Activated naive CD8-positive, alpha-beta T cell (primary cell): ENCODE data around the gene TUBB2A.
"Not testable (repeated sequence)": the region's sequence is repeated elsewhere in the genome, so short reads cannot be mapped to it uniquely, and the experiment has no call there.

Experiments
- H3K27ac Mint-ChIP-seq: one replicate; pipeline ENCODE4 v1.8.0; 2021; ENCODE audit warnings: mixed read lengths
- H3K27me3 Mint-ChIP-seq: one replicate; pipeline ENCODE4 v1.8.0; 2021; ENCODE audit warnings: mixed read lengths
- H3K36me3 Mint-ChIP-seq: one replicate; pipeline ENCODE4 v1.8.0; 2021; ENCODE audit warnings: mixed read lengths
- H3K4me1 Mint-ChIP-seq: one replicate; pipeline ENCODE4 v1.8.0; 2021; ENCODE audit warnings: low read depth, mixed read lengths
- H3K4me3 Mint-ChIP-seq: one replicate; pipeline ENCODE4 v1.8.0; 2021; ENCODE audit warnings: mild to moderate bottlenecking, mixed read lengths
- H3K9me3 Mint-ChIP-seq: one replicate; pipeline ENCODE4 v1.8.0; 2021; ENCODE audit warnings: low read depth, mixed read lengths

Gene TUBB2A

GRCh38 chr6:3151691-3152090 is 5.7 kb downstream of the TUBB2A start:
- H3K4me3 Mint-ChIP-seq, result no peak overlapping the region
- H3K36me3 Mint-ChIP-seq, result peaks cover 7% of the 10 kb centered on the region
- H3K27me3 Mint-ChIP-seq, result no peaks in the 10 kb centered on the region
- no peaks in the 10 kb centered on the region for H3K9me3 Mint-ChIP-seq
- H3K27ac Mint-ChIP-seq, result no peak overlapping the region
- H3K4me1 Mint-ChIP-seq, result peaks cover 7% of the 10 kb centered on the region

- H3K27ac Mint-ChIP-seq, result no peak overlapping the region
- no peaks in the 10 kb centered on the region for H3K27me3 Mint-ChIP-seq
- H3K9me3 Mint-ChIP-seq, result no peaks in the 10 kb centered on the region
- peaks cover 8% of the 10 kb centered on the region for H3K36me3 Mint-ChIP-seq
- H3K4me1 Mint-ChIP-seq, result no peaks in the 10 kb centered on the region
- no peak overlapping the region for H3K4me3 Mint-ChIP-seq
These were observed 9.2 kb downstream of the TUBB2A start for GRCh38 chr6:3147914-3148757.

- Mint-ChIP-seq H3K4me1 (no peaks in the 10 kb centered on the region), H3K27me3 (no peaks in the 10 kb centered on the region), H3K27ac (no peak overlapping the region), H3K4me3 (no peak overlapping the region), H3K36me3 (peaks cover 8% of the 10 kb centered on the region), H3K9me3 (no peaks in the 10 kb centered on the region)
These were observed 12.8 kb downstream of the TUBB2A start for GRCh38 chr6:3144571-3144970.

- Mint-ChIP-seq H3K27me3 (no peaks in the 10 kb centered on the region), H3K4me1 (no peaks in the 10 kb centered on the region), H3K27ac (no peak overlapping the region), H3K9me3 (no peaks in the 10 kb centered on the region), H3K4me3 (no peak overlapping the region), H3K36me3 (peaks cover 14% of the 10 kb centered on the region)
These were observed 14.2 kb downstream of the TUBB2A start for GRCh38 chr6:3143158-3143557.

GRCh38 chr6:3142536-3142935 is 14.8 kb downstream of the TUBB2A start:
- H3K36me3 Mint-ChIP-seq, result peaks cover 13% of the 10 kb centered on the region

GRCh38 chr6:3140201-3140600 is 17.1 kb downstream of the TUBB2A start:
- Mint-ChIP-seq H3K9me3 (no peaks in the 10 kb centered on the region), H3K27ac (no peak overlapping the region), H3K36me3 (peaks cover 19% of the 10 kb centered on the region), H3K4me3 (no peak overlapping the region), H3K27me3 (no peaks in the 10 kb centered on the region), H3K4me1 (no peaks in the 10 kb centered on the region)

More at GRCh38 chr6:3142536-3142935, 14.8 kb downstream of the TUBB2A start:
- Mint-ChIP-seq H3K27me3 (no peaks in the 10 kb centered on the region), H3K4me3 (no peak overlapping the region), H3K9me3 (no peaks in the 10 kb centered on the region), H3K27ac (no peak overlapping the region), H3K4me1 (no peaks in the 10 kb centered on the region)

- Mint-ChIP-seq H3K4me3 (no peak overlapping the region), H3K9me3 (no peaks in the 10 kb centered on the region), H3K4me1 (no peaks in the 10 kb centered on the region), H3K27me3 (no peaks in the 10 kb centered on the region), H3K27ac (no peak overlapping the region), H3K36me3 (peaks cover 18% of the 10 kb centered on the region)
These were observed 18.0 kb downstream of the TUBB2A start for GRCh38 chr6:3139090-3139903.

- no peaks in the 10 kb centered on the region for H3K27me3 Mint-ChIP-seq
- no peak overlapping the region for H3K4me3 Mint-ChIP-seq
- H3K4me1 Mint-ChIP-seq, result no peaks in the 10 kb centered on the region
- H3K27ac Mint-ChIP-seq, result no peak overlapping the region
- H3K36me3 Mint-ChIP-seq, result peaks cover 18% of the 10 kb centered on the region
- H3K9me3 Mint-ChIP-seq, result no peaks in the 10 kb centered on the region
These were observed 19.0 kb downstream of the TUBB2A start for GRCh38 chr6:3138341-3138740.

GRCh38 chr6:3137873-3138272 is 19.5 kb downstream of the TUBB2A start:
- H3K4me1 Mint-ChIP-seq, H3K4me3 Mint-ChIP-seq, H3K27me3 Mint-ChIP-seq, H3K9me3 Mint-ChIP-seq, H3K27ac Mint-ChIP-seq: not testable (repeated sequence)
- H3K36me3 Mint-ChIP-seq, result peaks cover 18% of the 10 kb centered on the region

- Mint-ChIP-seq H3K27ac (no peak overlapping the region), H3K4me3 (no peak overlapping the region), H3K9me3 (no peaks in the 10 kb centered on the region), H3K27me3 (no peaks in the 10 kb centered on the region), H3K4me1 (no peaks in the 10 kb centered on the region), H3K36me3 (peaks cover 19% of the 10 kb centered on the region)
These were observed 20.1 kb downstream of the TUBB2A start for GRCh38 chr6:3137057-3137777.

- Mint-ChIP-seq H3K4me3 (no peak overlapping the region), H3K4me1 (no peaks in the 10 kb centered on the region), H3K27me3 (no peaks in the 10 kb centered on the region), H3K27ac (no peak overlapping the region), H3K36me3 (peaks cover 22% of the 10 kb centered on the region), H3K9me3 (no peaks in the 10 kb centered on the region)
These were observed 20.9 kb downstream of the TUBB2A start for GRCh38 chr6:3136292-3137011.

- peaks cover 25% of the 10 kb centered on the region for H3K36me3 Mint-ChIP-seq
- no peaks in the 10 kb centered on the region for H3K9me3 Mint-ChIP-seq
- no peak overlapping the region for H3K27ac Mint-ChIP-seq
- no peaks in the 10 kb centered on the region for H3K27me3 Mint-ChIP-seq
- H3K4me1 Mint-ChIP-seq, result no peaks in the 10 kb centered on the region
- H3K4me3 Mint-ChIP-seq, result no peak overlapping the region
These were observed 21.6 kb downstream of the TUBB2A start for GRCh38 chr6:3135668-3136291.

- no peaks in the 10 kb centered on the region for H3K9me3 Mint-ChIP-seq
- no peak overlapping the region for H3K4me3 Mint-ChIP-seq
- H3K4me1 Mint-ChIP-seq, result no peaks in the 10 kb centered on the region
- H3K27ac Mint-ChIP-seq, result no peak overlapping the region
- peaks cover 29% of the 10 kb centered on the region for H3K36me3 Mint-ChIP-seq
- H3K27me3 Mint-ChIP-seq, result no peaks in the 10 kb centered on the region
These were observed 23.8 kb downstream of the TUBB2A start for GRCh38 chr6:3133515-3133914.

- Mint-ChIP-seq H3K4me1 (no peaks in the 10 kb centered on the region), H3K9me3 (no peaks in the 10 kb centered on the region), H3K27me3 (no peaks in the 10 kb centered on the region), H3K36me3 (peaks cover 26% of the 10 kb centered on the region), H3K4me3 (no peak overlapping the region), H3K27ac (no peak overlapping the region)
These were observed 25.6 kb downstream of the TUBB2A start for GRCh38 chr6:3131695-3132094.
